Fibroblast of upper back skin (primary cell): Measurements from ENCODE around the gene SREBF2.
"Not testable (repeated sequence)": the region's sequence is repeated elsewhere in the genome, so short reads cannot be mapped to it uniquely, and the experiment has no call there.

ENCODE experiments used
- DNase-seq: peaks from one replicate; pipeline ENCODE4 v3.0.0-alpha.2; 2013

Gene SREBF2

DNA sequence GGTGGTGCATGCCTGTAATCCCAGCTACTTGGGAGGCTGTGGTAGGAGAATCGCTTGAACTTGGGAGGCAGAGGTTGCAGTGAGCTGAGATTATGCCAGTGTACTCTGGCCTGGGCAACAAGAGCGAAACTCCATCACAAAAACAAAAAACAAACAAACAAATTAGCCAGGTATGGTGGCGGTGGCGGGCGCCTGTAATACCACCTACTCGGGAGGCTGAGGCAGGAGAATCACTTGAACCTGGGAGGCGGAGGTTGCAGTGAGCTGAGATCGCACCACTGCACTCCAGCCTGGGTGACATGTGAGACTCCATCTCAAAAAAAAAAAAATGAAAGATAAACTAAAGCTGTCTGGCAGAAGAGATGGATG, 116.0 kb downstream of the SREBF2 start:
- not testable (repeated sequence) for DNase-seq

DNA sequence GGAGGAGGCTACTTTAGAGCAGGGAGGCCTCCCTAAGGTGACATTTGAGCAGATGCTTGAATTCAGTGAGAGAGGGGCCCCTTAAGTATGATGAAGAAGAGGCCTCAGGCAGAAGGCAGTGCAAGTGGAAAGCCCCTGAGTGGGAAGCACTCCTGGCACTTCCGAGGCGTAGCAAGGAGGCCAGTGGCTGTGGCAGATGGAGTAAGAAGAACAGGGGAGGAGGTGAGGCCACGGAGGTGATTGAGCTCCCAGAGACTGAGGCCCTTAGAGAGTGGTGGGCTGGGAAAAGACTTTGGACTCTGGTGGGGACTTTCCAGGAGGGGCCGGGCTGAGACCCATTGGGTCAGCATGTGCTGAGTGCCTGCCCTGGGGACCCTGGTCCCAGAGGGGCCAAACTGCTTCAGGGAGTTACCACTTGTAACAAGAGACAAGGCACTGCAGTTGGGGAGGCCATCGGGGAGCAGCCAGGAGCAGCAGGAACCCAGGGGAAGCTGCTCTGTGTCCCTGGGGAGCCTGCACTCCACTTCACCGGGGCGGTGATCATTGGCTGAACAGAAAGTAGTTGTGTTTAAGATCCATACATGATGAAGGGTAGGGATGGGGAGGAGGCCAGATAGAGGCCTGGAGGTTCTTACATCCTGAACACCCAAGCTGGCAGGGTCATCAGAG, 116.5 kb downstream of the SREBF2 start:
- no peak for DNase-seq

DNA sequence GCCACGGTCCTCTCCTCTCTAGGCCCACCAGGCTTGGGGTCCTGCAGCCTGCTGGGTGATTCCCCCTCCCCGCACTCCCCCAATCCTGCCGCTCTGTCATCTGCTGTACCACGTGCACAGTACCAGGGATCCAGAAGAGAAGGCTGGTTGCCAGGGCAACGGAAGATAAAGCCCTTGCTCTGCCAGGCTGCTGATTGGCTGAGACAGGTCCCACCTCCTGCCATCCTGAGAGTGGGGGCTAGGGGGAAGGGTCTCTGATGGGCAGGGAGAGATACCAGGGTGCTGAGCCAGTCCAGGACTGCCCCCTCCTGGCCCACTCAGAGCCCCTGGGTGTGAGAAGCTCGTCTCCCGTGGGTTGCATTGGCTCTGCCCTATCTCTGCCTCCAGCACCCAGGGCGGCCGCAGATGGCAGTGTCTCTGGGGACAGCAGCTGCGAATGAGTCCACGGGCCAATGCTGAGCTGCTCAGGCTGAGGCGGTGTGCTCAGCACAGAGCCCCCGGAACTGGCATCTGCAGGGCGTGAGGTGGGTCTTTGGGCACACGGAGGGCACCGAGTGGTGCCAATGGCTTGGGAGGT, 119.1 kb downstream of the SREBF2 start, which contains the start of gene SMIM45:
Gene SMIM45, plus strand, starts transcription at position 253 of the 577 bp plus-strand sequence.
- no peak for DNase-seq

DNA sequence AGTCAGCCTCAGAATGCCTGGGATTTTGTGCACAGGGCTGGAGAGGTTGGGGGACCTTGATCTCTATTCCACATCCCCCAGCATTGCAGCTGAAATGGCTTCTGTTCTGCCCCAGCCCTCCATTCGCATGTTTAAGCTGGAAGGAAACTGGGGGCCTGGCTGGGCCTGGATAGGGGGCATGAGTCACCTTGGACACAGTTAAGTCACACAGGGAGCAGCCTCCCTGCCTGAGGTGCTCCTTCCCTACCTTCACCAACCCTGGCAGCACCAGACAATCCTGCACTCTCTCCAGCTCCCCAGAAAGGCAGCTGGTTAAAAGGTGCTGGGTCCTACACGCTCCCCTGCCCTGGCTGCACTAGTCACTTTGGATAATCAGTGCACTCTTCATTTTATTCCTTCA, 119.8 kb downstream of the SREBF2 start:
- no peak for DNase-seq
